B cell (primary cell): ENCODE data around the gene SLC2A4. TPM values are rescaled to one million over a fixed set of nuclear protein-coding genes. Genes with fewer than 3 reads are reported as not detected.

Source experiments
- ATAC-seq: fragments of 200-7000 bp; cut with Tn5 transposase; one replicate; pipeline ENCODE4 v1.10.0; 2021; ENCODE audit warnings: low read depth, mild to moderate bottlenecking, moderate number of reproducible peaks, moderate library complexity
- CTCF ChIA-PET: fragments of 350-600 bp; sonication (Branson Sonifier 250); formaldehyde crosslinking; loops from one replicate; lab custom pipeline; 2021; ENCODE audit warnings: antibody characterized with exemption, inconsistent platforms; lab: Charles Lee
- POLR2A ChIA-PET: fragments of 350-600 bp; sonication (Branson Sonifier 250); formaldehyde crosslinking; loops from one replicate; lab custom pipeline; 2021; ENCODE audit warnings: antibody characterized with exemption; lab: Charles Lee
- DNase-seq: peaks from one replicate; pipeline ENCODE4 v3.0.0; 2013
- H2AFZ ChIP-seq: 2 replicates; pipeline ENCODE4 v1.6.1; 2012; ENCODE audit warnings: mild to moderate bottlenecking, low read depth, low read length; ENCODE audit not compliant: insufficient read depth, poor library complexity, severe bottlenecking
- H3K27ac ChIP-seq, 2 donors: 1 replicate in 1 of 2; 2 replicates in 1 of 2; pipeline ENCODE4 v1.5.1; 2012 to 2013; ENCODE audit warnings: low read length in 2 of 2, mild to moderate bottlenecking in 2 of 2, moderate library complexity in 1 of 2
- H3K27me3 ChIP-seq, 4 experiments: fragments of 200-600 bp in 1 of 4; sonication (generic) in 1 of 4; replicated peaks in 1 of 4; 1 replicate in 2 of 4; 2 replicates in 2 of 4; pipeline versions ENCODE4 v1.6.1 to v1.7.0; 2013 to 2016; ENCODE audit warnings: low read length in 3 of 4, mild to moderate bottlenecking in 2 of 4, mixed read lengths in 1 of 4, moderate library complexity in 1 of 4; ENCODE audit not compliant: insufficient read depth in 4 of 4, control insufficient read depth in 3 of 4; ENCODE audit errors: control extremely low read depth in 1 of 4
- H3K36me3 ChIP-seq, 2 experiments: replicated peaks in 1 of 2; 1 replicate in 1 of 2; 2 replicates in 1 of 2; pipeline versions ENCODE4 v1.6.1 to v1.7.1; 2013; ENCODE audit warnings: low read length in 1 of 2; ENCODE audit not compliant: insufficient read depth in 2 of 2, control insufficient read depth in 1 of 2; ENCODE audit errors: control extremely low read depth in 1 of 2, extremely low read depth in 1 of 2
- H3K4me1 ChIP-seq, 2 donors: fragments of 200-600 bp in 1 of 2; sonication (generic) in 1 of 2; 1 replicate in 1 of 2; 2 replicates in 1 of 2; pipeline versions ENCODE4 v1.5.1 to v1.6.1; 2013 to 2017; ENCODE audit warnings: low read length in 2 of 2; ENCODE audit not compliant: control insufficient read depth in 2 of 2, insufficient read depth in 2 of 2
- H3K4me2 ChIP-seq: replicated peaks from 2 replicates; pipeline ENCODE3; 2012; ENCODE audit warnings: mild to moderate bottlenecking, low read depth, low read length; ENCODE audit not compliant: poor library complexity, severe bottlenecking
- H3K4me3 ChIP-seq, 5 experiments: fragments of 200-600 bp in 1 of 5; sonication (generic) in 1 of 5; 1 replicate in 3 of 5; 2 replicates in 2 of 5; pipeline versions ENCODE4 v1.5.1 to v1.7.0; 2011 to 2016; ENCODE audit warnings: low read length in 4 of 5, mild to moderate bottlenecking in 4 of 5, low read depth in 2 of 5, control low read depth in 1 of 5, moderate library complexity in 1 of 5; ENCODE audit not compliant: insufficient read depth in 1 of 5; ENCODE audit errors: control extremely low read depth in 1 of 5, extremely low read depth in 1 of 5
- H3K79me2 ChIP-seq: fragments of 200-600 bp; sonication (generic); one replicate; pipeline ENCODE4 v1.6.0; 2016; ENCODE audit warnings: low read length; ENCODE audit not compliant: control insufficient read depth, insufficient read depth
- H3K9ac ChIP-seq: fragments of 200-600 bp; sonication (generic); 2 replicates; pipeline ENCODE4 v1.6.1; 2017; ENCODE audit warnings: mild to moderate bottlenecking, low read length, moderate library complexity
- H3K9me3 ChIP-seq, 3 donors: one replicate each; pipeline versions ENCODE4 v1.6.1 to v1.7.1; 2013; ENCODE audit warnings: low read length in 2 of 3; ENCODE audit not compliant: control insufficient read depth in 2 of 3, insufficient read depth in 1 of 3; ENCODE audit errors: control extremely low read depth in 1 of 3
- H4K20me1 ChIP-seq: 2 replicates; pipeline ENCODE4 v1.6.0; 2012; ENCODE audit warnings: mild to moderate bottlenecking, low read length; ENCODE audit not compliant: insufficient read depth, control insufficient read depth, poor library complexity, severe bottlenecking
- H3K27ac Mint-ChIP-seq: one replicate; pipeline ENCODE4 v1.8.0; 2021; ENCODE audit warnings: mixed read lengths
- H3K27me3 Mint-ChIP-seq: one replicate; pipeline ENCODE4 v1.8.0; 2021; ENCODE audit warnings: mixed read lengths
- H3K4me1 Mint-ChIP-seq: one replicate; pipeline ENCODE4 v1.8.0; 2021; ENCODE audit warnings: mixed read lengths
- H3K4me3 Mint-ChIP-seq: one replicate; pipeline ENCODE4 v1.8.0; 2021; ENCODE audit warnings: mixed read lengths
- H3K9me3 Mint-ChIP-seq: one replicate; pipeline ENCODE4 v1.8.0; 2022; ENCODE audit warnings: mixed read lengths; ENCODE audit not compliant: insufficient read depth
- EZH2 ChIP-seq: IDR thresholded peaks from 2 replicates; pipeline ENCODE4 v1.6.1; 2012; ENCODE audit warnings: borderline replicate concordance, low read depth, mild to moderate bottlenecking, moderate library complexity, low read length; ENCODE audit not compliant: insufficient read depth, poor library complexity, severe bottlenecking
- WGBS: methylation state at CpG from one replicate; pipeline ENCODE4 v1.1.5; 2013; ENCODE audit warnings: missing lambda C conversion rate; ENCODE audit not compliant: insufficient coverage; 5-methylcytosine and 5-hydroxymethylcytosine counted together
- intact Hi-C: fragments of 100-400 bp; cut with micrococcal nuclease; formaldehyde crosslinking; loops from one replicate; pipeline ENCODE4 v1.10.0; 2022
- polyA plus RNA-seq: library from polyadenylated mRNA; depleted of rRNA; stranded (reverse); fragments of >200 nt; gene quantifications from 2 replicates; pipeline ENCODE4 v1.2.3, GENCODE V29; 2012
- total RNA-seq, 2 donors: library from RNA; stranded (reverse); fragments of 120-200 nt in 1 of 2; gene quantifications; 1 replicate in 1 of 2; 2 replicates in 1 of 2; pipeline versions ENCODE4 v1.2.3 to v1.2.4, GENCODE V29; 2013 to 2022
- TF ChIP-seq, protein P1 (sequence below): fragments of 200-600 bp; IDR thresholded peaks from one replicate; pipeline ENCODE4 v1.8.0; 2022; ENCODE audit warnings: antibody characterized with exemption, mild to moderate bottlenecking

SLC2A4 gene
- total and polyA plus RNA-seq, 2 donors (not counting 1 experiment from before 2014, with no cell fraction given): not detected

DNA sequence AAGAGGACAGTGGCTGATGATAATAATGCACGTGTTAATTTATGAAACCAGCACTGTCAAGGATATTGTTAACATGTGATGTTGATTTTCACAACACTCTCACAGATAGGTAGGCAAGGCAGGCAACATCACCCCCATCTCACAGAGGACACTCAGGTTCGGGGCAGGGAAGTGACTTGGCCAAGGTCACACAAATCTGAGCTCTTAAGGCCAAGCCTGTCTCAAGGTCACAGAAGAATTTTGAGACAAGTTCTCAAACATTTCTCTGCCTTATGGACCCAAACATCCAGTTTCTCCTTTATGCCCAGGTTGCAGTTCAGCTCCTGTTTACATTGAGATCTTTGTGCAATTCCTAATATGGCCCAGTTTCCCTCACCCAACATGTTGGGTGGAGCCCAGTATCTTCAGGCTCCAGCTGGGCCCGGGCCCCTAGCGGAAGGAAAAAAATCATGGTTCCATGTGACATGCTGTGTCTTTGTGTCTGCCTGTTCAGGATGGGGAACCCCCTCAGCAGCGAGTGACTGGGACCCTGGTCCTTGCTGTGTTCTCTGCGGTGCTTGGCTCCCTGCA is 1.3 kb downstream of the SLC2A4 start:
- POLR2A ChIA-PET: interaction anchor here (1.8 kb wide), 1 partner anchor 14 kb away, joined by 3 read pairs; no protein-coding TSS in a partner anchor
- H3K36me3 ChIP-seq: no peaks in the 10 kb centered on the region
- H2AFZ ChIP-seq: no peak overlapping the region
- Mint-ChIP-seq H3K4me3 (peak overlapping the region; percentile 35), H3K9me3 (no peaks in the 10 kb centered on the region), H3K4me1 (peaks cover 20% of the 10 kb centered on the region), H3K27me3 (peaks cover 30% of the 10 kb centered on the region), H3K27ac (no peak overlapping the region)
- peaks cover 0 to 18% (median 0%) of the 10 kb centered on the region in 3 donors for H3K9me3 ChIP-seq
- CTCF ChIA-PET: interaction anchor here (0.7 to 10.9 kb wide), 6 partner anchors 15 to 237 kb away, joined by 3 to 115 read pairs (median 6); partner anchors contain the start of genes ACADVL and DLG4
- DNase-seq: no peak
- no peak overlapping the region for H3K9ac ChIP-seq
- 74% methylated on average over 5 of the region's 6 CpGs for WGBS
- no peaks in the 10 kb centered on the region for H3K79me2 ChIP-seq
- no peak overlapping the region for H3K4me3 ChIP-seq
- no peak for ATAC-seq
- no peaks in the 10 kb centered on the region for H4K20me1 ChIP-seq
- TF ChIP-seq EZH2: no peak
- TF ChIP-seq, protein P1, sequence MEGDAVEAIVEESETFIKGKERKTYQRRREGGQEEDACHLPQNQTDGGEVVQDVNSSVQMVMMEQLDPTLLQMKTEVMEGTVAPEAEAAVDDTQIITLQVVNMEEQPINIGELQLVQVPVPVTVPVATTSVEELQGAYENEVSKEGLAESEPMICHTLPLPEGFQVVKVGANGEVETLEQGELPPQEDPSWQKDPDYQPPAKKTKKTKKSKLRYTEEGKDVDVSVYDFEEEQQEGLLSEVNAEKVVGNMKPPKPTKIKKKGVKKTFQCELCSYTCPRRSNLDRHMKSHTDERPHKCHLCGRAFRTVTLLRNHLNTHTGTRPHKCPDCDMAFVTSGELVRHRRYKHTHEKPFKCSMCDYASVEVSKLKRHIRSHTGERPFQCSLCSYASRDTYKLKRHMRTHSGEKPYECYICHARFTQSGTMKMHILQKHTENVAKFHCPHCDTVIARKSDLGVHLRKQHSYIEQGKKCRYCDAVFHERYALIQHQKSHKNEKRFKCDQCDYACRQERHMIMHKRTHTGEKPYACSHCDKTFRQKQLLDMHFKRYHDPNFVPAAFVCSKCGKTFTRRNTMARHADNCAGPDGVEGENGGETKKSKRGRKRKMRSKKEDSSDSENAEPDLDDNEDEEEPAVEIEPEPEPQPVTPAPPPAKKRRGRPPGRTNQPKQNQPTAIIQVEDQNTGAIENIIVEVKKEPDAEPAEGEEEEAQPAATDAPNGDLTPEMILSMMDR: no peak
- H3K4me1 ChIP-seq: peaks cover 20 to 31% of the 10 kb centered on the region in 2 donors
- H3K27ac ChIP-seq: no peak overlapping the region
- intact Hi-C loops: no loop called here
- peaks cover 0 to 53% (median 13%) of the 10 kb centered on the region in 4 experiments for H3K27me3 ChIP-seq
- H3K4me2 ChIP-seq: peak overlapping the region; percentile 98
